ENCODE data around the gene MDFI. TPM values are rescaled to one million over a fixed set of nuclear protein-coding genes. Genes with fewer than 3 reads are reported as not detected.

Gene MDFI
- total RNA-seq, 1 experiment from 2014 or later, result 59.1 TPM

- Mint-ChIP-seq H3K27ac (ENCODE audit: low read depth, unreplicated experiment) (no peak overlapping the region), H3K36me3 (ENCODE audit: insufficient read depth, unreplicated experiment) (no peaks in the 10 kb centered on the region), H3K4me1 (ENCODE audit: insufficient read depth, unreplicated experiment) (peaks cover 27% of the 10 kb centered on the region), H3K4me3 (ENCODE audit: unreplicated experiment) (no peak overlapping the region), H3K9me3 (ENCODE audit: unreplicated experiment) (no peaks in the 10 kb centered on the region), H3K27me3 (ENCODE audit: insufficient read depth, unreplicated experiment) (no peaks in the 10 kb centered on the region)
- POLR2A ChIA-PET, result no interaction called here
- no peak for DNase-seq (ENCODE audit: unreplicated experiment)
- CTCF ChIA-PET, result interaction anchor here (1.9 kb wide), 1 partner anchor 13 kb away, joined by 6 read pairs; no protein-coding TSS in a partner anchor
- no TSS peak for BruUV-seq (replicated peaks)
- TF ChIP-seq CTCF (IDR thresholded peaks at IDR 0.05; ENCODE audit: unreplicated experiment), result no peak
- intact Hi-C loops (cut with micrococcal nuclease), result no loop called here
These were observed 7.3 kb upstream of the MDFI start for GRCh38 chr6:41630946-41631345.

- Mint-ChIP-seq H3K4me3 (ENCODE audit: unreplicated experiment) (no peak overlapping the region), H3K27ac (ENCODE audit: low read depth, unreplicated experiment) (no peak overlapping the region), H3K27me3 (ENCODE audit: insufficient read depth, unreplicated experiment) (no peaks in the 10 kb centered on the region), H3K4me1 (ENCODE audit: insufficient read depth, unreplicated experiment) (peaks cover 6% of the 10 kb centered on the region), H3K9me3 (ENCODE audit: unreplicated experiment) (no peaks in the 10 kb centered on the region), H3K36me3 (ENCODE audit: insufficient read depth, unreplicated experiment) (no peaks in the 10 kb centered on the region)
- ChIA-PET POLR2A (interaction anchor here (0.8 kb wide), 1 partner anchor 36 kb away, joined by 4 read pairs; no protein-coding TSS in a partner anchor), CTCF (interaction anchor here (0.6 kb wide), 1 partner anchor 1159 kb away, joined by 6 read pairs; no protein-coding TSS in a partner anchor)
- DNase-seq (ENCODE audit: unreplicated experiment), result no peak
- intact Hi-C loops (cut with micrococcal nuclease), result no loop called here
- no TSS peak for BruUV-seq (replicated peaks)
- no peak for TF ChIP-seq CTCF (IDR thresholded peaks at IDR 0.05; ENCODE audit: unreplicated experiment)
These were observed 5.1 kb upstream of the MDFI start for GRCh38 chr6:41633056-41633634.

GRCh38 chr6:41634657-41635056, 3.6 kb upstream of the MDFI start:
- peaks cover 6% of the 10 kb centered on the region for H3K4me1 Mint-ChIP-seq (ENCODE audit: insufficient read depth, unreplicated experiment)
- H3K27me3 Mint-ChIP-seq (ENCODE audit: insufficient read depth, unreplicated experiment), result no peaks in the 10 kb centered on the region
- H3K4me3 Mint-ChIP-seq (ENCODE audit: unreplicated experiment), result no peak overlapping the region
- CTCF ChIA-PET, result interaction anchor here (0.6 kb wide), 3 partner anchors 29 to 931 kb away, joined by 3 to 5 read pairs (median 4); no protein-coding TSS in a partner anchor
- intact Hi-C loops (cut with micrococcal nuclease), result no loop called here
- H3K27ac Mint-ChIP-seq (ENCODE audit: low read depth, unreplicated experiment), result no peak overlapping the region
- H3K9me3 Mint-ChIP-seq (ENCODE audit: unreplicated experiment), result no peaks in the 10 kb centered on the region
- no TSS peak for BruUV-seq (replicated peaks)
- peaks cover 5% of the 10 kb centered on the region for H3K36me3 Mint-ChIP-seq (ENCODE audit: insufficient read depth, unreplicated experiment)
- POLR2A ChIA-PET, result interaction anchor here (0.7 to 1.1 kb wide), 3 partner anchors 11 to 100 kb away, joined by 3 read pairs; no protein-coding TSS in a partner anchor
- DNase-seq (ENCODE audit: unreplicated experiment), result no peak
- no peak for TF ChIP-seq CTCF (IDR thresholded peaks at IDR 0.05; ENCODE audit: unreplicated experiment)

GRCh38 chr6:41635365-41635764, 2.9 kb upstream of the MDFI start:
- TF ChIP-seq CTCF (IDR thresholded peaks at IDR 0.05; ENCODE audit: unreplicated experiment), result no peak
- Mint-ChIP-seq H3K9me3 (ENCODE audit: unreplicated experiment) (no peaks in the 10 kb centered on the region), H3K4me1 (ENCODE audit: insufficient read depth, unreplicated experiment) (peaks cover 6% of the 10 kb centered on the region), H3K27me3 (ENCODE audit: insufficient read depth, unreplicated experiment) (no peaks in the 10 kb centered on the region), H3K4me3 (ENCODE audit: unreplicated experiment) (no peak overlapping the region), H3K27ac (ENCODE audit: low read depth, unreplicated experiment) (no peak overlapping the region), H3K36me3 (ENCODE audit: insufficient read depth, unreplicated experiment) (peaks cover 12% of the 10 kb centered on the region)
- ChIA-PET CTCF (interaction anchor here (0.6 to 2.3 kb wide), 2 partner anchors 9 to 466 kb away, joined by 3 to 14 read pairs; no protein-coding TSS in a partner anchor), POLR2A (interaction anchor here (2.0 to 3.5 kb wide), 3 partner anchors 9 to 151 kb away, joined by 7 to 42 read pairs (median 7); partner anchors contain the start of gene TOMM6)
- no peak for DNase-seq (ENCODE audit: unreplicated experiment)
- no TSS peak for BruUV-seq (replicated peaks)
- intact Hi-C loops (cut with micrococcal nuclease), result no loop called here
